Caco-2 (cell line): ENCODE results near the gene DDX5. TPM values are rescaled to one million over a fixed set of nuclear protein-coding genes. Genes with fewer than 3 reads are reported as not detected.

Experiments
- BruUV-seq: library from RNA; stranded (reverse); fragments of 400-500 nt; replicated peaks from 2 replicates; lab custom pipeline; 2021; lab: Mats Ljungman, UMichigan
- CTCF ChIA-PET: fragments of 300-600 bp; sonication (Branson Sonifier 250); formaldehyde crosslinking; loops from one replicate; lab custom pipeline; 2022; ENCODE audit warnings: antibody characterized with exemption; lab: Charles Lee
- POLR2A ChIA-PET: fragments of 300-600 bp; sonication (Branson Sonifier 250); formaldehyde crosslinking; loops from one replicate; lab custom pipeline; 2022; ENCODE audit warnings: antibody characterized with exemption; lab: Charles Lee
- DNase-seq, 2 experiments: peaks; one replicate each; pipeline versions ENCODE4 v3.0.0 to v3.0.0-alpha.2; 2020 to 2022
- H3K27me3 ChIP-seq: replicated peaks from 2 replicates; pipeline ENCODE4 v1.6.0; 2011; ENCODE audit warnings: low read length; ENCODE audit not compliant: control insufficient read depth, insufficient read depth
- H3K36me3 ChIP-seq: 2 replicates; pipeline ENCODE4 v1.5.1; 2011; ENCODE audit warnings: low read length; ENCODE audit not compliant: control insufficient read depth, insufficient read depth
- H3K4me1 ChIP-seq: fragments of 250-450 bp; sonication (Bioruptor Pico); 2 replicates; pipeline ENCODE4 v1.5.1; 2020; ENCODE audit warnings: mild to moderate bottlenecking
- H3K4me3 ChIP-seq: 2 replicates; pipeline ENCODE4 v1.5.1; 2011; ENCODE audit warnings: low read depth, mild to moderate bottlenecking, control low read depth, low read length
- H3K9me3 ChIP-seq: fragments of 250-450 bp; sonication (Bioruptor Pico); 2 replicates; pipeline ENCODE4 v1.5.1; 2020; ENCODE audit warnings: mild to moderate bottlenecking, moderate library complexity
- H3K27ac Mint-ChIP-seq: one replicate; pipeline ENCODE4 v1.8.0; 2022; ENCODE audit warnings: mixed read lengths; ENCODE audit not compliant: unreplicated experiment
- H3K27me3 Mint-ChIP-seq: one replicate; pipeline ENCODE4 v1.8.0; 2022; ENCODE audit warnings: mixed read lengths; ENCODE audit not compliant: insufficient read depth, unreplicated experiment
- H3K36me3 Mint-ChIP-seq: one replicate; pipeline ENCODE4 v1.8.0; 2022; ENCODE audit warnings: mild to moderate bottlenecking, mixed read lengths; ENCODE audit not compliant: insufficient read depth, unreplicated experiment
- H3K4me1 Mint-ChIP-seq: one replicate; pipeline ENCODE4 v1.8.0; 2022; ENCODE audit warnings: low read depth, mixed read lengths; ENCODE audit not compliant: unreplicated experiment
- H3K4me3 Mint-ChIP-seq: one replicate; pipeline ENCODE4 v1.8.0; 2022; ENCODE audit warnings: mild to moderate bottlenecking, moderate library complexity, mixed read lengths; ENCODE audit not compliant: unreplicated experiment
- H3K9me3 Mint-ChIP-seq: one replicate; pipeline ENCODE4 v1.8.0; 2022; ENCODE audit warnings: mixed read lengths; ENCODE audit not compliant: unreplicated experiment
- CTCF ChIP-seq, 2 experiments: fragments of 200-600 bp in 1 of 2; IDR thresholded peaks; 1 replicate in 1 of 2; 2 replicates in 1 of 2; pipeline versions ENCODE4 v1.5.1 to v1.8.0; 2011 to 2022; ENCODE audit warnings: antibody characterized with exemption in 1 of 2, control low read depth in 1 of 2, inconsistent platforms in 1 of 2, low read depth in 1 of 2, low read length in 1 of 2, mild to moderate bottlenecking in 1 of 2, moderate library complexity in 1 of 2; ENCODE audit not compliant: insufficient read depth in 1 of 2, severe bottlenecking in 1 of 2, unreplicated experiment in 1 of 2
- intact Hi-C: fragments of 100-400 bp; cut with micrococcal nuclease; formaldehyde crosslinking; loops from one replicate; pipeline ENCODE4 v1.10.0; 2022; ENCODE audit not compliant: unreplicated experiment
- total RNA-seq: library from RNA; stranded (reverse); gene quantifications from 2 replicates; pipeline ENCODE4 v1.2.3, GENCODE V29; 2022

The DDX5 gene
- total RNA-seq, 1 experiment from 2014 or later, result 648 TPM

GRCh38 chr17:64480951-64481350 lies 25.1 kb downstream of the DDX5 start:
- Mint-ChIP-seq H3K4me1 (no peaks in the 10 kb centered on the region), H3K36me3 (peaks cover 28% of the 10 kb centered on the region), H3K4me3 (no peak overlapping the region), H3K27me3 (no peaks in the 10 kb centered on the region), H3K9me3 (no peaks in the 10 kb centered on the region), H3K27ac (no peak overlapping the region)
- H3K4me3 ChIP-seq, result no peak overlapping the region
- no peak for DNase-seq
- TF ChIP-seq CTCF (IDR thresholded peaks at IDR 0.05; ENCODE audit: insufficient read depth in 1 of 2, low read depth in 1 of 2, low read length in 1 of 2, severe bottlenecking in 1 of 2, unreplicated experiment in 1 of 2), result no peak
- no TSS peak for BruUV-seq
- ChIA-PET CTCF (interaction anchor here (0.9 kb wide), 1 partner anchor 62 kb away, joined by 5 read pairs; no protein-coding TSS in a partner anchor), POLR2A (no interaction called here)
- intact Hi-C loops, result no loop called here
- H3K36me3 ChIP-seq, result no peaks in the 10 kb centered on the region
- no peaks in the 10 kb centered on the region for H3K4me1 ChIP-seq
- no peaks in the 10 kb centered on the region for H3K9me3 ChIP-seq
- H3K27me3 ChIP-seq, result no peaks in the 10 kb centered on the region

GRCh38 chr17:64477849-64478248 lies 28.2 kb downstream of the DDX5 start:
- POLR2A ChIA-PET, result no interaction called here
- CTCF ChIA-PET, result no interaction called here
- Mint-ChIP-seq H3K9me3 (no peaks in the 10 kb centered on the region), H3K36me3 (peaks cover 7% of the 10 kb centered on the region), H3K27me3 (no peaks in the 10 kb centered on the region), H3K27ac (no peak overlapping the region), H3K4me3 (no peak overlapping the region), H3K4me1 (no peaks in the 10 kb centered on the region)
- no peaks in the 10 kb centered on the region for H3K4me1 ChIP-seq
- no peaks in the 10 kb centered on the region for H3K27me3 ChIP-seq
- BruUV-seq, result no TSS peak
- H3K4me3 ChIP-seq, result no peak overlapping the region
- TF ChIP-seq CTCF (IDR thresholded peaks at IDR 0.05; ENCODE audit: insufficient read depth in 1 of 2, low read depth in 1 of 2, low read length in 1 of 2, severe bottlenecking in 1 of 2, unreplicated experiment in 1 of 2), result no peak
- no peaks in the 10 kb centered on the region for H3K9me3 ChIP-seq
- intact Hi-C loops, result no loop called here
- no peaks in the 10 kb centered on the region for H3K36me3 ChIP-seq
- no peak for DNase-seq

- H3K27me3 ChIP-seq, result no peaks in the 10 kb centered on the region
- no peaks in the 10 kb centered on the region for H3K4me1 ChIP-seq
- no peak for TF ChIP-seq CTCF (IDR thresholded peaks at IDR 0.05; ENCODE audit: insufficient read depth in 1 of 2, low read depth in 1 of 2, low read length in 1 of 2, severe bottlenecking in 1 of 2, unreplicated experiment in 1 of 2)
- POLR2A ChIA-PET, result no interaction called here
- no peaks in the 10 kb centered on the region for H3K9me3 ChIP-seq
- Mint-ChIP-seq H3K36me3 (peaks cover 6% of the 10 kb centered on the region), H3K27me3 (no peaks in the 10 kb centered on the region), H3K4me1 (no peaks in the 10 kb centered on the region), H3K27ac (no peak overlapping the region), H3K4me3 (no peak overlapping the region), H3K9me3 (no peaks in the 10 kb centered on the region)
- intact Hi-C loops, result no loop called here
- CTCF ChIA-PET, result interaction anchor here (1.0 kb wide), 1 partner anchor 52 kb away, joined by 3 read pairs; no protein-coding TSS in a partner anchor
- no peak overlapping the region for H3K4me3 ChIP-seq
- BruUV-seq, result no TSS peak
- no peaks in the 10 kb centered on the region for H3K36me3 ChIP-seq
- no peak for DNase-seq
Observed at GRCh38 chr17:64472564-64472963, 33.5 kb downstream of the DDX5 start.
